WERI-Rb-1 (cell line): ENCODE results near the gene EFHB.

ENCODE experiments used
- DNase-seq: peaks from one replicate; pipeline ENCODE4 v3.0.0-alpha.2; 2020
- H3K27ac ChIP-seq: fragments of 250-450 bp; sonication (Bioruptor Pico); 2 replicates; pipeline ENCODE4 v1.5.1; 2020; ENCODE audit warnings: mild to moderate bottlenecking, moderate library complexity
- H3K27me3 ChIP-seq: fragments of 250-450 bp; sonication (Bioruptor Pico); 2 replicates; pipeline ENCODE4 v1.5.1; 2021; ENCODE audit warnings: mild to moderate bottlenecking, low read depth, moderate library complexity; ENCODE audit not compliant: insufficient read depth, severe bottlenecking
- H3K36me3 ChIP-seq: fragments of 250-450 bp; sonication (Bioruptor Pico); 2 replicates; pipeline ENCODE4 v1.5.1; 2020; ENCODE audit warnings: mild to moderate bottlenecking, moderate library complexity
- H3K4me3 ChIP-seq: 2 replicates; pipeline ENCODE4 v1.5.1; 2011; ENCODE audit warnings: low read depth, mild to moderate bottlenecking, control low read depth, low read length
- H3K9me3 ChIP-seq: fragments of 250-450 bp; sonication (Bioruptor Pico); 2 replicates; pipeline ENCODE4 v1.5.1; 2021; ENCODE audit warnings: mild to moderate bottlenecking, moderate library complexity; ENCODE audit not compliant: severe bottlenecking
- CTCF ChIP-seq: IDR thresholded peaks from 2 replicates; pipeline ENCODE4 v1.5.1; 2011; ENCODE audit warnings: low read depth, mild to moderate bottlenecking, control low read depth, inconsistent platforms, low read length

The EFHB gene

GRCh38 chr3:19920401-19921080 is 13.5 kb downstream of the EFHB start:
- H3K9me3 ChIP-seq, result no peaks in the 10 kb centered on the region
- TF ChIP-seq CTCF, result no peak
- no peak for DNase-seq
- H3K36me3 ChIP-seq, result no peaks in the 10 kb centered on the region
- no peaks in the 10 kb centered on the region for H3K27me3 ChIP-seq
- no peak overlapping the region for H3K27ac ChIP-seq
- H3K4me3 ChIP-seq, result no peak overlapping the region

GRCh38 chr3:19917167-19917566 is 16.9 kb downstream of the EFHB start:
- no peak for DNase-seq
- H3K27me3 ChIP-seq, result no peaks in the 10 kb centered on the region
- no peak overlapping the region for H3K4me3 ChIP-seq
- H3K27ac ChIP-seq, result no peak overlapping the region
- no peaks in the 10 kb centered on the region for H3K36me3 ChIP-seq
- no peak for TF ChIP-seq CTCF
- H3K9me3 ChIP-seq, result no peaks in the 10 kb centered on the region

- TF ChIP-seq CTCF, result no peak
Observed at GRCh38 chr3:19911452-19911851, 22.6 kb downstream of the EFHB start.

GRCh38 chr3:19907523-19907922 is 26.5 kb downstream of the EFHB start:
- Histone ChIP-seq H3K4me3 (no peak overlapping the region), H3K27ac (no peak overlapping the region), H3K9me3 (peaks cover 5% of the 10 kb centered on the region), H3K27me3 (no peaks in the 10 kb centered on the region), H3K36me3 (no peaks in the 10 kb centered on the region)
- TF ChIP-seq CTCF, result no peak
- DNase-seq, result no peak

More at GRCh38 chr3:19911452-19911851, 22.6 kb downstream of the EFHB start:
- H3K9me3 ChIP-seq, result peaks cover 5% of the 10 kb centered on the region
- H3K27me3 ChIP-seq, result no peaks in the 10 kb centered on the region
- no peak overlapping the region for H3K27ac ChIP-seq
- no peak overlapping the region for H3K4me3 ChIP-seq
- no peaks in the 10 kb centered on the region for H3K36me3 ChIP-seq
- DNase-seq, result no peak

- H3K27me3 ChIP-seq, result no peaks in the 10 kb centered on the region
- TF ChIP-seq CTCF, result no peak
- no peak overlapping the region for H3K4me3 ChIP-seq
- no peak overlapping the region for H3K27ac ChIP-seq
- H3K9me3 ChIP-seq, result no peaks in the 10 kb centered on the region
- H3K36me3 ChIP-seq, result no peaks in the 10 kb centered on the region
- no peak for DNase-seq
Observed at GRCh38 chr3:19903649-19904048, 30.4 kb downstream of the EFHB start.

GRCh38 chr3:19901918-19902317 is 32.1 kb downstream of the EFHB start:
- TF ChIP-seq CTCF, result no peak
- H3K9me3 ChIP-seq, result no peaks in the 10 kb centered on the region
- H3K4me3 ChIP-seq, result no peak overlapping the region
- no peak overlapping the region for H3K27ac ChIP-seq
- H3K27me3 ChIP-seq, result no peaks in the 10 kb centered on the region
- no peaks in the 10 kb centered on the region for H3K36me3 ChIP-seq
- no peak for DNase-seq
